HEK293T (cell line): ENCODE results near the gene NARS2.

Experiments
- ARNT ChIP-seq: fragments of 450-650 bp; IDR thresholded peaks from 2 replicates; pipeline ENCODE4 v1.6.1; 2017; ENCODE audit warnings: mild to moderate bottlenecking
- BHLHE40 ChIP-seq: fragments of 450-650 bp; IDR thresholded peaks from 2 replicates; pipeline ENCODE4 v1.6.1; 2016; ENCODE audit warnings: mild to moderate bottlenecking, moderate library complexity, borderline replicate concordance
- CTBP1 ChIP-seq: fragments of 450-650 bp; IDR thresholded peaks from 2 replicates; pipeline ENCODE4 v1.6.1; 2016; ENCODE audit warnings: borderline replicate concordance
- ELF4 ChIP-seq: fragments of 450-650 bp; IDR thresholded peaks from 2 replicates; pipeline ENCODE4 v1.6.1; 2017; ENCODE audit warnings: antibody characterized with exemption
- FOXA1 ChIP-seq: fragments of 450-650 bp; IDR thresholded peaks from 2 replicates; pipeline ENCODE4 v1.6.1; 2016; ENCODE audit warnings: mild to moderate bottlenecking
- FOXM1 ChIP-seq: fragments of 450-650 bp; IDR thresholded peaks from 2 replicates; pipeline ENCODE4 v1.6.1; 2017; ENCODE audit warnings: mild to moderate bottlenecking, borderline replicate concordance
- HDGF ChIP-seq: fragments of 450-650 bp; IDR thresholded peaks from 2 replicates; pipeline ENCODE4 v1.6.1; 2017; ENCODE audit warnings: antibody characterized with exemption, borderline replicate concordance
- NFRKB ChIP-seq: fragments of 450-650 bp; IDR thresholded peaks from 2 replicates; pipeline ENCODE4 v1.6.1; 2016; ENCODE audit warnings: mild to moderate bottlenecking, moderate library complexity
- SP1 ChIP-seq: fragments of 450-650 bp; IDR thresholded peaks from 2 replicates; pipeline ENCODE4 v1.6.1; 2017
- SUZ12 ChIP-seq: fragments of 450-650 bp; IDR thresholded peaks from 2 replicates; pipeline ENCODE4 v1.6.1; 2016; ENCODE audit warnings: mild to moderate bottlenecking
- ZNF384 ChIP-seq: fragments of 450-650 bp; IDR thresholded peaks from 2 replicates; pipeline ENCODE4 v1.6.1; 2016
- TF ChIP-seq, protein P1 (sequence below): fragments of 450-650 bp; IDR thresholded peaks from 2 replicates; pipeline ENCODE4 v1.6.1; 2016

DNA sequence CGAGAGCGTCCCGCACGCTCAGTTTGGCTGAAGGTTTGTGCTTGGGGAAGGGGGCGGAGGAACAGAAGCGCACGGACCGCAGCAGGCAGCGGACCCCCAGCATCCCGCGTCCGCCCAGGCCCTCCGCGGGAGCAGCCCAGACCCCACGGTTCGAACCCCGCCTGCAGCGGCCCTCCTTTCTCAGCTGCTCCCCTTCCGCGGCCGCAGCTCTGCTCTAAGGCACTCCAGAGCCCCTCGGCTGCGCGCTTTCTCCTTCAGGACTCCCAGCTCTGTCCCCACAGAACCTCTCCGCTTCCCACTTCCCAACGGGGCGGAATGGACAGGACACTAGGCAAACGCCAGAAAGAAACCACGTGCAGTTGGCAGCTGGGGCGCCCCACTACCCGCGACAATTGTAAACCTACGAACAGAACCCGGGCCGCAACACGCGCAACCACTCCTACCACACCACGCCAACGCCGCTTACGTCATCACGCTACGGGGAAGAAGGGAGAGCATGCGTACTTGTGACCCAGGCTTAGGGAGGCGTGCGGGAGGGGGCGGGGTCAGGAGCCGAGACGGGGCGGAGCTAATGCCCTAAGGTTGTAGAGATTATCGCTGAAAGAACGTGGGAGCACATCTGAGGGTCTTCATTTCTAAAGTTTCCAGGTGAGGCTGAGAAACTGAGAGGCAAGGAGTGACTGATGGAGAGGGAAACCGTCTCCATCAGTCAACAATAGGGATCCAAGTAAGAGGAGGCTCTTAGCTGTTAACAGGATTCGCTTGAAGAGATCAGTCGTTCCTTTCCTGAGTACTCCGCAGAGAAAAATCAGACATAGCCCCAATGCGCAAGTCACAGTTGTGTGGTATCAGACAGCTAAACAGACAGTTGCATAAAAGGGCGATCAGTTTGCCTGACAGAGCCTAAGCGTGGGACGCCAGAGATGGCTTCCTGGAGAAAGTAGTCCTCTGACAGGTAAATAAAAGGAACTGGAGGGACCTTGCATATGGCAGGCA lies at the start of gene NARS2:
- TF ChIP-seq, protein P1, sequence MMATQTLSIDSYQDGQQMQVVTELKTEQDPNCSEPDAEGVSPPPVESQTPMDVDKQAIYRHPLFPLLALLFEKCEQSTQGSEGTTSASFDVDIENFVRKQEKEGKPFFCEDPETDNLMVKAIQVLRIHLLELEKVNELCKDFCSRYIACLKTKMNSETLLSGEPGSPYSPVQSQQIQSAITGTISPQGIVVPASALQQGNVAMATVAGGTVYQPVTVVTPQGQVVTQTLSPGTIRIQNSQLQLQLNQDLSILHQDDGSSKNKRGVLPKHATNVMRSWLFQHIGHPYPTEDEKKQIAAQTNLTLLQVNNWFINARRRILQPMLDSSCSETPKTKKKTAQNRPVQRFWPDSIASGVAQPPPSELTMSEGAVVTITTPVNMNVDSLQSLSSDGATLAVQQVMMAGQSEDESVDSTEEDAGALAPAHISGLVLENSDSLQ = no peak
- no peak for TF ChIP-seq SP1
- no peak for TF ChIP-seq BHLHE40
- TF ChIP-seq NFRKB = no peak
- TF ChIP-seq FOXM1 = no peak
- no peak for TF ChIP-seq HDGF
- no peak for TF ChIP-seq ZNF384
- TF ChIP-seq FOXA1 = no peak
- no peak for TF ChIP-seq SUZ12
- TF ChIP-seq ARNT = no peak
- no peak for TF ChIP-seq CTBP1
- TF ChIP-seq ELF4 = no peak
